B cell (primary cell): ENCODE results near the gene RPL13. TPM values are rescaled to one million over a fixed set of nuclear protein-coding genes. Genes with fewer than 3 reads are reported as not detected.

Experiments used
- ATAC-seq: fragments of 200-7000 bp; cut with Tn5 transposase; one replicate; pipeline ENCODE4 v1.10.0; 2021; ENCODE audit warnings: low read depth, mild to moderate bottlenecking, moderate number of reproducible peaks, moderate library complexity
- CTCF ChIA-PET: fragments of 350-600 bp; sonication (Branson Sonifier 250); formaldehyde crosslinking; loops from one replicate; lab custom pipeline; 2021; ENCODE audit warnings: antibody characterized with exemption, inconsistent platforms; lab: Charles Lee
- POLR2A ChIA-PET: fragments of 350-600 bp; sonication (Branson Sonifier 250); formaldehyde crosslinking; loops from one replicate; lab custom pipeline; 2021; ENCODE audit warnings: antibody characterized with exemption; lab: Charles Lee
- DNase-seq: peaks from one replicate; pipeline ENCODE4 v3.0.0; 2013
- H2AFZ ChIP-seq: 2 replicates; pipeline ENCODE4 v1.6.1; 2012; ENCODE audit warnings: mild to moderate bottlenecking, low read depth, low read length; ENCODE audit not compliant: insufficient read depth, poor library complexity, severe bottlenecking
- H3K27ac ChIP-seq, 2 donors: 1 replicate in 1 of 2; 2 replicates in 1 of 2; pipeline ENCODE4 v1.5.1; 2012 to 2013; ENCODE audit warnings: low read length in 2 of 2, mild to moderate bottlenecking in 2 of 2, moderate library complexity in 1 of 2
- H3K27me3 ChIP-seq, 4 experiments: fragments of 200-600 bp in 1 of 4; sonication (generic) in 1 of 4; replicated peaks in 1 of 4; 1 replicate in 2 of 4; 2 replicates in 2 of 4; pipeline versions ENCODE4 v1.6.1 to v1.7.0; 2013 to 2016; ENCODE audit warnings: low read length in 3 of 4, mild to moderate bottlenecking in 2 of 4, mixed read lengths in 1 of 4, moderate library complexity in 1 of 4; ENCODE audit not compliant: insufficient read depth in 4 of 4, control insufficient read depth in 3 of 4; ENCODE audit errors: control extremely low read depth in 1 of 4
- H3K36me3 ChIP-seq, 2 experiments: replicated peaks in 1 of 2; 1 replicate in 1 of 2; 2 replicates in 1 of 2; pipeline versions ENCODE4 v1.6.1 to v1.7.1; 2013; ENCODE audit warnings: low read length in 1 of 2; ENCODE audit not compliant: insufficient read depth in 2 of 2, control insufficient read depth in 1 of 2; ENCODE audit errors: control extremely low read depth in 1 of 2, extremely low read depth in 1 of 2
- H3K4me1 ChIP-seq, 2 donors: fragments of 200-600 bp in 1 of 2; sonication (generic) in 1 of 2; 1 replicate in 1 of 2; 2 replicates in 1 of 2; pipeline versions ENCODE4 v1.5.1 to v1.6.1; 2013 to 2017; ENCODE audit warnings: low read length in 2 of 2; ENCODE audit not compliant: control insufficient read depth in 2 of 2, insufficient read depth in 2 of 2
- H3K4me2 ChIP-seq: replicated peaks from 2 replicates; pipeline ENCODE3; 2012; ENCODE audit warnings: mild to moderate bottlenecking, low read depth, low read length; ENCODE audit not compliant: poor library complexity, severe bottlenecking
- H3K4me3 ChIP-seq, 5 experiments: fragments of 200-600 bp in 1 of 5; sonication (generic) in 1 of 5; 1 replicate in 3 of 5; 2 replicates in 2 of 5; pipeline versions ENCODE4 v1.5.1 to v1.7.0; 2011 to 2016; ENCODE audit warnings: low read length in 4 of 5, mild to moderate bottlenecking in 4 of 5, low read depth in 2 of 5, control low read depth in 1 of 5, moderate library complexity in 1 of 5; ENCODE audit not compliant: insufficient read depth in 1 of 5; ENCODE audit errors: control extremely low read depth in 1 of 5, extremely low read depth in 1 of 5
- H3K79me2 ChIP-seq: fragments of 200-600 bp; sonication (generic); one replicate; pipeline ENCODE4 v1.6.0; 2016; ENCODE audit warnings: low read length; ENCODE audit not compliant: control insufficient read depth, insufficient read depth
- H3K9ac ChIP-seq: fragments of 200-600 bp; sonication (generic); 2 replicates; pipeline ENCODE4 v1.6.1; 2017; ENCODE audit warnings: mild to moderate bottlenecking, low read length, moderate library complexity
- H3K9me3 ChIP-seq, 3 donors: one replicate each; pipeline versions ENCODE4 v1.6.1 to v1.7.1; 2013; ENCODE audit warnings: low read length in 2 of 3; ENCODE audit not compliant: control insufficient read depth in 2 of 3, insufficient read depth in 1 of 3; ENCODE audit errors: control extremely low read depth in 1 of 3
- H4K20me1 ChIP-seq: 2 replicates; pipeline ENCODE4 v1.6.0; 2012; ENCODE audit warnings: mild to moderate bottlenecking, low read length; ENCODE audit not compliant: insufficient read depth, control insufficient read depth, poor library complexity, severe bottlenecking
- H3K27ac Mint-ChIP-seq: one replicate; pipeline ENCODE4 v1.8.0; 2021; ENCODE audit warnings: mixed read lengths
- H3K27me3 Mint-ChIP-seq: one replicate; pipeline ENCODE4 v1.8.0; 2021; ENCODE audit warnings: mixed read lengths
- H3K4me1 Mint-ChIP-seq: one replicate; pipeline ENCODE4 v1.8.0; 2021; ENCODE audit warnings: mixed read lengths
- H3K4me3 Mint-ChIP-seq: one replicate; pipeline ENCODE4 v1.8.0; 2021; ENCODE audit warnings: mixed read lengths
- H3K9me3 Mint-ChIP-seq: one replicate; pipeline ENCODE4 v1.8.0; 2022; ENCODE audit warnings: mixed read lengths; ENCODE audit not compliant: insufficient read depth
- CTCF ChIP-seq: fragments of 200-600 bp; IDR thresholded peaks from one replicate; pipeline ENCODE4 v1.8.0; 2022; ENCODE audit warnings: antibody characterized with exemption, mild to moderate bottlenecking
- EZH2 ChIP-seq: IDR thresholded peaks from 2 replicates; pipeline ENCODE4 v1.6.1; 2012; ENCODE audit warnings: borderline replicate concordance, low read depth, mild to moderate bottlenecking, moderate library complexity, low read length; ENCODE audit not compliant: insufficient read depth, poor library complexity, severe bottlenecking
- WGBS: methylation state at CpG from one replicate; pipeline ENCODE4 v1.1.5; 2013; ENCODE audit warnings: missing lambda C conversion rate; ENCODE audit not compliant: insufficient coverage; 5-methylcytosine and 5-hydroxymethylcytosine counted together
- intact Hi-C: fragments of 100-400 bp; cut with micrococcal nuclease; formaldehyde crosslinking; loops from one replicate; pipeline ENCODE4 v1.10.0; 2022
- polyA plus RNA-seq: library from polyadenylated mRNA; depleted of rRNA; stranded (reverse); fragments of >200 nt; gene quantifications from 2 replicates; pipeline ENCODE4 v1.2.3, GENCODE V29; 2012
- total RNA-seq, 2 donors: library from RNA; stranded (reverse); fragments of 120-200 nt in 1 of 2; gene quantifications; 1 replicate in 1 of 2; 2 replicates in 1 of 2; pipeline versions ENCODE4 v1.2.3 to v1.2.4, GENCODE V29; 2013 to 2022

The RPL13 gene
- total and polyA plus RNA-seq, 2 donors (not counting 1 experiment from before 2014, with no cell fraction given) = 3,184 to 11,676 TPM

GRCh38 chr16:89602273-89602951 lies 41.9 kb downstream of the RPL13 start:
- POLR2A ChIA-PET = interaction anchor here (0.8 kb wide), 1 partner anchor 81 kb away, joined by 3 read pairs; no protein-coding TSS in a partner anchor
- H3K27me3 ChIP-seq = peaks cover 0 to 14% (median 0%) of the 10 kb centered on the region in 4 experiments
- H3K79me2 ChIP-seq = no peaks in the 10 kb centered on the region
- CTCF ChIA-PET = interaction anchor here (0.5 to 1.4 kb wide), 3 partner anchors 13 to 206 kb away, joined by 3 to 6 read pairs (median 4); no protein-coding TSS in a partner anchor
- intact Hi-C loops = no loop called here
- Mint-ChIP-seq H3K27ac (no peak overlapping the region), H3K4me1 (peaks cover 7% of the 10 kb centered on the region), H3K4me3 (no peak overlapping the region), H3K27me3 (peaks cover 4% of the 10 kb centered on the region), H3K9me3 (no peaks in the 10 kb centered on the region)
- H3K4me3 ChIP-seq = no peak overlapping the region
- H3K9me3 ChIP-seq = no peaks in the 10 kb centered on the region
- H2AFZ ChIP-seq = peak overlapping the region; percentile 49
- ATAC-seq (peak; percentile 45), DNase-seq (no peak)
- no peaks in the 10 kb centered on the region for H4K20me1 ChIP-seq
- H3K4me1 ChIP-seq = peaks cover 7 to 10% of the 10 kb centered on the region in 2 donors
- no peak overlapping the region for H3K27ac ChIP-seq
- H3K9ac ChIP-seq = no peak overlapping the region
- TF ChIP-seq CTCF (no peak), EZH2 (no peak)
- WGBS = 5% methylated on average over 17 of the region's 22 CpGs
- H3K36me3 ChIP-seq = no peaks in the 10 kb centered on the region
- H3K4me2 ChIP-seq = peak overlapping the region; percentile 57

- Histone ChIP-seq H3K4me1 (peaks cover 7 to 10% of the 10 kb centered on the region in 2 donors), H4K20me1 (no peaks in the 10 kb centered on the region), H3K4me3 (no peak overlapping the region), H3K36me3 (no peaks in the 10 kb centered on the region), H3K27me3 (peaks cover 0 to 14% (median 0%) of the 10 kb centered on the region in 4 experiments), H3K9me3 (no peaks in the 10 kb centered on the region), H3K79me2 (no peaks in the 10 kb centered on the region), H2AFZ (peak overlapping the region; percentile 49), H3K4me2 (peak overlapping the region; percentile 57), H3K9ac (no peak overlapping the region), H3K27ac (no peak overlapping the region)
- no peak for TF ChIP-seq CTCF
- no peak for TF ChIP-seq EZH2
- intact Hi-C loops = no loop called here
- ChIA-PET CTCF (interaction anchor here (0.5 to 1.1 kb wide), 2 partner anchors 38 to 207 kb away, joined by 3 to 6 read pairs; no protein-coding TSS in a partner anchor), POLR2A (no interaction called here)
- ATAC-seq = no peak
- Mint-ChIP-seq H3K9me3 (no peaks in the 10 kb centered on the region), H3K27me3 (peaks cover 4% of the 10 kb centered on the region), H3K4me3 (no peak overlapping the region), H3K4me1 (peaks cover 7% of the 10 kb centered on the region), H3K27ac (no peak overlapping the region)
- no peak for DNase-seq
- WGBS = 54% methylated on average over 4 of the region's 5 CpGs
Observed at GRCh38 chr16:89602952-89603590, 42.6 kb downstream of the RPL13 start.
